ENCODE results near the gene UBE2U.

UBE2U gene

DNA sequence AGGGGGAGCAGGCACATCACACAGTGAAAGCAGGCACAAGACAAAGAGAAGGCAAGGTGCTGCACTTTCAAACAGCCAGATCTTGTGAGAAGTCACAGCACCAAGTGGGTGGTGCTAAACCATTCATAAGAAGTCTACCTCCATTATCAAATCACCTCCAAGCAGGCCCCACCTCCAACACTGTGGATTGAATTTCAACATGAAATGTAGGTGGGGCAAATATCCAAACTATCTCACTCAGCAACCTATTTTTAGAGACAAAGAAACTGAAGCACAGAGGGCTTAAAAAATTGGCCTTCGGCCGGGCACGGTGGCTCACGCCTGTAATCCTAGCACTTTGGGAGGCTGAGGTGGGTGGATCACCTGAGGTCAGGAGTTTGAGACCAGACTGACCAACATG, 90.4 kb downstream of the UBE2U start:
- no peak for DNase-seq (ENCODE audit: low spot score)

GRCh38 chr1:64295136-64295535, 91.7 kb downstream of the UBE2U start:
- DNase-seq (ENCODE audit: low spot score), result no peak

- DNase-seq (ENCODE audit: low spot score), result no peak
Measured at GRCh38 chr1:64295561-64295960, 92.1 kb downstream of the UBE2U start.

- DNase-seq (ENCODE audit: low spot score), result no peak
Measured at GRCh38 chr1:64296459-64296858, 93.0 kb downstream of the UBE2U start.

- no peak for DNase-seq (ENCODE audit: low spot score)
Measured at GRCh38 chr1:64302194-64302593, 98.8 kb downstream of the UBE2U start.

DNA sequence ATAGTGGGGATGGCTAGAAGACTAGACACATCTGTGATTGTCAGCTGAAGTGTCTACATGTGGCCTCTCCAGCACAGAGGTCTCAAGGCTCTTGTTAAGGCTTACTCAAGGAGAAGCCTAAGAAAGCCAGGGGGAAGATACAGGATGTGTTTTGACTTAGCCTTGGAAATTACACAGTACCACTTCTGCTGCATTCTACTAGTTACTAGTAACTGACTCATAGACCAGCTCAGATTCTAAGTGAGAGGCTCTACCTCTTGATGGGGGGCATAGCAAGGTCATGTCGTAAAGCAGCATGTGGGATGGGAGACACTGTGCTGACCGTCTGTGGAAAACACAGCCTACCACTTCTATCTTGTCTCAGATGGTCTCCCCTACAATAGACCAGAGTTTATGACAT, 99.5 kb downstream of the UBE2U start:
- DNase-seq (ENCODE audit: low spot score), result no peak

DNA sequence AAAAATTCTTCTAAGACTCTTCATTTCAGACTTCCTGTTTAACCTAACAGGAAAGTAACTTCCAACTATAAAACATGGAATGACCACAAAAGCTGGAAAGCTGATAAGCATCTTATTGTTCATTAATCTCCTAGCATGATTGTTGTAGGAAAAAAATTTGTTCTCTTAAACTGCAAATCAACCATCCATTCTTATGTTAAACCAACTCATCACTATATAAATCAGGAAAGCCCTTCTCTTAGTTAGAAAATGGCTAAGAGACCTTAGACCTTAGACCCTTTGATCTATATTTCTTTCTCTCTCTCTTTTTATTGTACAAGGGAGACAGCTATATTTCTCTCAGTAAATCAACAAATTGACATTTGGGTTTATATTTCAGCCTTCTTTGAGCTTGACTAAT, 101.4 kb downstream of the UBE2U start:
- no peak for DNase-seq (ENCODE audit: low spot score)

GRCh38 chr1:64308866-64309265, 105.4 kb downstream of the UBE2U start:
- DNase-seq (ENCODE audit: low spot score), result no peak

DNA sequence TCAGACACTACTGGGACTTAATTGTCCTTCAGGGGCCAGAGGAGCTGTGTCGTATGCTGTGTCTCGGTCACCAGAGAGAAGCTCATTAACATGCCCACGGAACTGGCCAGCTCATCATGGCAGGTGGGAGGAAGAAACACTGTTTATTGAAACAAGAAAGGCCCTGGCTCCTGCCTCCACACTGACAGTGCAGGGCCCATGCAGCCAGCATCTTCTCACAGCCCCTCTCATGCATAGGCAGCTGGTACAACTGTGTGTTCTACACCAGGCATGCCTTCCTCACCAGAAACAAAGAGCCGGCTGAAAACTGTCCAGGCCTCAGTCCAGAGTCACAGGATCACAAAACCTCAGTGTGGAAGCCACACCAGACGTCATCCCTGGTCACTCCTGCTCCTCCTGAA, 106.0 kb downstream of the UBE2U start:
- no peak for DNase-seq (ENCODE audit: low spot score)

DNA sequence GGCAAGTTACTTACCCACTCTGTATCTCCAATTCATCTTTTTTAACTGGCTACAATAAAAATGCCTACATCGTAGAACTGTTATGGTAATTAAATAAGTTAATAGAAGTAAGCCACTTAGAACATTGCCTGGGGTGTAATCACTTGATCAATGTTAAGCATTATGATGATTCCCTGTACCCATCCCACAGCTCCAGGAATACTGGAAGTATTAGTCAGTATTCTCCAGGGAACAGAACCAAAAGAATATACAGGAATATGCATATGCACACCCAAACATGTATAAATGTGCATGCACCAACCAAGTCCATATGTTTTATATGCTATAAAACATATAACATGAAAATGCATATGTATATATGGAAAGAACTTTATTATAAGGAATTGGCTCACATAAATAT, 107.3 kb downstream of the UBE2U start:
- DNase-seq (ENCODE audit: low spot score), result no peak

- no peak for DNase-seq (ENCODE audit: low spot score)
Measured at GRCh38 chr1:64312431-64312830, 109.0 kb downstream of the UBE2U start.

DNA sequence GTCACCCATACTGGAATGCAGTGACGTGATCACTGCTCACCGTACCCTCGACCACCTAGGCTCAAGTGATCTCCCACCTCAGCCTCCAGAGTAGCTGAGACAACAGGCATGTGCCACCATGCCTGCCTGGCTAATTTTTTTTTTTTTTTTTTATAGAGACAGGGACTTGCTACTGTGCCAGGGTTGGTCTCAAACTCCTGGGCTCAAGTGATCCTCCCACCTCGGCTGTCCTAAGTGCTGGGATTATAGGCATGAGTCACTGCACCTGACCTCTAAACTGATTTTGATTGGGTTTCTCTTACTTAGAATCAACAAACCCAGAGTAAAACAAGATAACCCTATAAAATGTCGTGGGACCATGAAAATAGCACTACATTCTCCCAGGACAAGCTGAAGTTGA, 112.0 kb downstream of the UBE2U start:
- DNase-seq (ENCODE audit: low spot score), result no peak

Measured in hematopoietic multipotent progenitor cell treated with erythropoietin and hydrocortisone succinate and interleukin-3 and kit ligand, for 15 days (in vitro differentiated cells).